HG03064 (cell line): ENCODE results near the gene FADS2.

Experiments
- ATAC-seq: cut with Tn5 transposase; IDR thresholded peaks from one replicate; pipeline ENCODE4 v1.9.1; 2021; ENCODE audit warnings: low read depth; ENCODE audit not compliant: unreplicated experiment

FADS2 gene

DNA sequence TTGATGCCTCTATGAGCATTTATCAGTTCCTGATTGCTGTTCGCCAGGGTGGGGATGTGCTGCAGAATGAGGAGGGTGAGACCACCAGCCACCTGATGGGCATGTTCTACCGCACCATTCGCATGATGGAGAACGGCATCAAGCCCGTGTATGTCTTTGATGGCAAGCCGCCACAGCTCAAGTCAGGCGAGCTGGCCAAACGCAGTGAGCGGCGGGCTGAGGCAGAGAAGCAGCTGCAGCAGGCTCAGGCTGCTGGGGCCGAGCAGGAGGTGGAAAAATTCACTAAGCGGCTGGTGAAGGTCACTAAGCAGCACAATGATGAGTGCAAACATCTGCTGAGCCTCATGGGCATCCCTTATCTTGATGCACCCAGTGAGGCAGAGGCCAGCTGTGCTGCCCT is 32.6 kb upstream of the FADS2 start:
- ATAC-seq: no peak

DNA sequence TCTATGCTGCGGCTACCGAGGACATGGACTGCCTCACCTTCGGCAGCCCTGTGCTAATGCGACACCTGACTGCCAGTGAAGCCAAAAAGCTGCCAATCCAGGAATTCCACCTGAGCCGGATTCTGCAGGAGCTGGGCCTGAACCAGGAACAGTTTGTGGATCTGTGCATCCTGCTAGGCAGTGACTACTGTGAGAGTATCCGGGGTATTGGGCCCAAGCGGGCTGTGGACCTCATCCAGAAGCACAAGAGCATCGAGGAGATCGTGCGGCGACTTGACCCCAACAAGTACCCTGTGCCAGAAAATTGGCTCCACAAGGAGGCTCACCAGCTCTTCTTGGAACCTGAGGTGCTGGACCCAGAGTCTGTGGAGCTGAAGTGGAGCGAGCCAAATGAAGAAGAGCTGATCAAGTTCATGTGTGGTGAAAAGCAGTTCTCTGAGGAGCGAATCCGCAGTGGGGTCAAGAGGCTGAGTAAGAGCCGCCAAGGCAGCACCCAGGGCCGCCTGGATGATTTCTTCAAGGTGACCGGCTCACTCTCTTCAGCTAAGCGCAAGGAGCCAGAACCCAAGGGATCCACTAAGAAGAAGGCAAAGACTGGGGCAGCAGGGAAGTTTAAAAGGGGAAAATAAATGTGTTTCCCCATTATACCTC is 32.1 kb upstream of the FADS2 start:
- no peak for ATAC-seq

DNA sequence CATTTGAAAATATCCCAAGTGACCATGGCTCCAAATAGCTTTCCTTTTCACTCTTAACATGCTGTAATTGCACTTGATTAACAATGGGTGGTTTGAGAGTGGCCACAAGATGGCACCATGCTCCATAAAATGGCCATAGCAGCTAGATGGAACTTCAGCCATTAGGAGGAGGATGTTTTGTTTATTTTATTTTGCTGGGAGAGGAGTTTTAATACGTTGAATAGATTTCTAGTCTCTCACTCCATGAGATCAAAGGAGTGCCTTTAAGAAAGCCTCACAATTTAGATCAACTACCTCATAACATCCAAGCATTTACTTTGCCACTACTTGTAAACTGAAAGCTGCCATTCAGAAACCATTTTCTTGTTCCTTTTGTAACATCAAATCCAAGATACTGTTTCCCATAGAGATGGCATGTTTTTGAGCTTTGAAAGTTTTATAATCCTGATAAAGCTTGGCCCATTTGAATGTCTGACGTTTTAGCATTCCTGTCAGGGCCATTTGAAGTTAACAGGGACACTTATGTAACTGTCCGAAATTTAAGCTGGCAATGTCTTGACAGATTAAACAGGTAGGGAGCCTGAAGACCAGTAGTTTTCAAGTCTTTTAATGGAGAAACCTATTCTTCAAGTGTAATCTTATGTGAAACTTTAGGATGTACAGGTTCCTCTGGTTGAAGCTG is 30.7 kb upstream of the FADS2 start:
- ATAC-seq: no peak

DNA sequence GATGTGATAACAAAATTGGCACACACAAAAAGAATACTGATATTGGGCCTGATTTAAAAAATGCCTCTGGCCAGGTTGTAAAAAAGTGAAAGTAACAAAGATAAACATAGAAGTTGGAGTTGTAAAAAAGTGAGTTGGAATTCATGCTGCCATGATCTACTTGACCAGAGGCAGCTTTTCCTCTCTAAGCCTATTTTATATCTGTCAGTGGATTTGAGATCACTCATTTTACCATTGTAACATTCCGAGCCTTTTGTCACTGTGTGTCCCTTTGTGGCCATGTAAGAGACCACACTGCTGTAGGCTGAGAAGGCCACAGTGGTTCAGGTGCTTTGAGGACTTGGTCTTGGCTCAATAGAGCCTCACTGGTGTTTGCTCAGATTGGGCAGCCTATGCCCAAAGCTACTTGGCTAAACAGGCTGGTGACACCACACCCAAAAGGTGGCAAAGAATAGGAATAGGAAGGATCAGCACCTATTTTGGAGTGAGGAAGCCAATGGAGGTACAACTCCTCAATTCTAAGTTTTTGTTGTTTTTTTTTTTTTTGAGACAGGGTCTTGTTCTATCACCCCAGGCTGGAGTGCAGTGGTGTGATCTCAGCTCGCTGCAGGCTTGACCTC is 28.3 kb upstream of the FADS2 start:
- no peak for ATAC-seq

DNA sequence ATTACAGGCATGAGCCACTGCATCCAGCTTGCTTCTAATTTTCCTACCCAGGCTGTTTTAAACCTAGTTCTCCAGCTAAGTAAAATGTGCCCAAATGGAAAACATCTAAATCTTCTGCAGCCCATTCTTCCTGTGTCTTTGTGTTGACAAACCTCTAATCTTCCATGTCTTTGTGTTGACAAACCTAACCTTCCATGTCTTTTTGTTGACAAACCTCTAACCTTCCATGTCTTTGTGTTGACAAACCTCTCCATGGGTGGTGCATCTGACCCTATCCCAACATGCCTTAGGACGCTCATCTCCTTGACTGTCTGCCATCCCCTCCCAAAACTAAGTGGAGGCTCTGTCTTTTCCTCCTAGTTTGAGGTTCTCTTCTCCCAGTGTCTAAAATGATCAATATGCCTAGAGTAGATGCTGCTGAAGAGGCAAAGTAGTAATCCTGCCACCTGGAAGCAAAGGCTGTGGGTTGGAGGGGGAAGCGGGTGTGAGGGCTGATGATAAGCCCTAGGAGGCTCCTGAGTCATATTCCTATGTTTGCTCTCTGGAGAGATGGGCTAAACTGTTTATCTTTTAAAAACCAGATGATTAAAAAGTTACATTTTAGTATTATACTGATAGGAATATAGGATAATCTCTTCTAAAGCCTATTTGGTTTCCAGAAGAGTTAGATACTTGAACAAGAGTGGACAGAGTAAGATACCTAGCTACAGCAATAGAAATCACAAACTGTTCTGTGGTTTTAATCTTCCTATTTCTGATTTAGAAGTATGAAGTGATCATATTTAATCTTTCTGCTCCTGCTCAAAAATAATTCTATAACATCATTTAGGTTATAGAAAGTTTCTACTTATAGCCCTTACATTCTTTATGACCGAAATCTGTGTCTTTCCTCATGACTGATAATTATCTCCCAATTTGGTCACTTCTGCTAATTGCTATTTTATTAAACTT is 27.5 kb upstream of the FADS2 start:
- no peak for ATAC-seq

DNA sequence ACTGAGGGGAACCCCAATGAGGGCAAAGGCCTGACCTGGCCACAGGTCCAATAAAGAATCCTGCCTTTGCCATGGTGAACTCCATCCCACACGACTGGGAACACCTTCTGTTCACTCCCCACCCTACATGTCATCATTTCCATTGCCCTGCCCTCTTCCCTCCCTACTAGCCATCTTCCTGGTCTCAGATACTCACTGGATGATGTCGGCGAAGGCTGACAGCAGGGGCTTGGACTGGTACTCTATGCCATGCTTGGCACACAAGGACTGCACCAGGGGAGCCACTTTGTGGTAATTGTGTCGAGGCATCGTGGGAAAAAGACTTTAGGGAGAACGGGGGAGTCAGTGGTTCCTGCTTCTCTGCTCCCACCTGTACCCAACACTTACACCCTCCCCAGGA is 25.5 kb upstream of the FADS2 start:
- no peak for ATAC-seq

DNA sequence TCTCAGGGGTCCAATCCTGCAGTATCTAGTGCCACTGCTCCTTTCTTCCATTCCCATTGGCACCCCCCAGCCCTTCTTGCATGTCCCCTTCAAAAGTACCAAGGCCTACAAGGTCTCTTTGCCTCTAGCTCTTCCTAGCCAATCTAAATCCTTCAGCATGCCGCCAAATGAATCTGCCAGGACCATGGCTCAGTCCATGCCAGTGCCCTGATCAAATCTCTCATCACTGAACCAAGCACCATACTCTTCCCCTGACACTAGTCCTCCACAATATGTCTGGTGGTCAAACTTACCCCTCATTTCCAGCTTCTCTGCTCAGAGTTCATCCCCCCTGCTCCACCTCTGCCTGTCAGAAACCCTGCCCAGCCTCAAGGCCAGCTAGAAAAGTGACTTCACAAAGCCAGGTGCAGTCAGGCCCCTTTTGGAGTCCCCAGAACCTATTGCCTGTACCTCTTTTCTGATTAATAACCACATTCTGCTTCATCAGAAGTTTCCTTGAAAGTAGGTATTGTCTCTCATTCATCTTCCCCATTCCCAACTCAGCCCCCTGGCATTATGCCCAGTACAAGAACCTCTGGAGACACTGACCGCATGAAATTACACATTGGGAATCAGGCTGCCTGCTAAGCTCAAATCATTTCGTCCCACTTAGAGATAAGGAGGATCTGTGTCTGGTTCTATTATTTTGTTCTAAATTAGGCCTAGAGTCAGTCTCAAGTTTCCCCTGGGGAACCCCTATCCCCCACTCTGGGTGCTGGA is 24.0 kb upstream of the FADS2 start:
- ATAC-seq: no peak

DNA sequence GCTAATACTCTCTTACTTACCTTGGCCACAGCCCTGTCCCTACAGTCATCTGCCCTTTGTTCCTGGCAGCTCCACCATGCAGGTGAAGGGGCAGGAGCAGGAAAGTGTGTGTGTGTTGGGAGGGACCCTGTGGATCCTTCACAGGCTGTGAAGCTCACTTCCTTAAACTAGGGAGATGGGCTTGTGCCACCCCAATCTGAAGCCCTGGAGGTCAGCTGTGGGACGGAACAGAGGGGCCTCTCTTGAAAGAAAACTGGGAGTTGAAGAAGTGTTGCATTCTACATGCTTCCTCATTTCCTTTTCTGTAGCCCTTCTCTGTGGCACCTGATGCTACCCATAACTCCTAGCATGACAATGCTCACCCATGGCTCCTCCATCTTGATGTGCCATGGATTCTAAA is 23.0 kb upstream of the FADS2 start:
- ATAC-seq: no peak

DNA sequence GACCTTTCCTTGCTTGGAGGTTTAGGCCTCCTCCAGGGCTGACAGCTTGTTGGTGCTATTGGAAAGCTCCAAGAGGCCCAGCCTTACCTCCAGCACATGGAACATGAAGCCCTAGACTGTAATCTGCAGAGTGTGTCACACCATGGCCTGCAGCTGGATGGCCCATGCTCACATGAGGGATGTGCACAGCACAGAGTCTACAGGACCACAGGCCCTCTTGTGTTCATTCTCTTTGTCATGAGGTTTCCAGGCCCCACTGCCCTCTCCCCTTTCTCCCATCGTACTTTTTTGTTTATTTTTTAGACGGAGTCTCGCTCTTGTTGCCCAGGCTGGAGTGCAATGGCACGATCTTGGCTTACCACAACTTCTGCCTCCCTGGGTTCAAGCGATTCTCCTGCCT is 21.3 kb upstream of the FADS2 start:
- no peak for ATAC-seq

DNA sequence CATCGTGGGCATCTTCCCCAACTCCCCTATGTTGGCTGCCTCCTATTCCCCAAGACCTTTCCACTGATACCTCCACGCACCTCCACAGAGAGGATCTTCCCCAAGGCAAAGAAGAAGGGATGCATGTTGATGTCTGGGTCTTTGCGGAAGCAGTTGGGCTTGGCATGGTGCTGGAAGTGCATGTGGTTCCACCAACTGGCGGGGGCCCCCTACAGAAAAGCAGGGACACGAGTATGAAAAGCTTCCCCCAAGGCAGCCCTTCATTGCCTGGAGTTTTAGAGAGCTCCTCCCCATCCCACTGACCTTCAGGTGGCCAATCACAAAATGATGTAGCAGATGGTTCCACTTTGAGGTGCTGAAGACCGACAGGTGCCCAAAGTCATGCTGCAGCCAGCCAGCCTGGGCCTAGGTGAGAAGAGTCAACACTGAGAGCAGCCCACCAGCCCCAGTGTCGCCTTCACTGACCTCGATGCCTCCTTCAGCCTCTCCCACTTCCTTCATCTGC is 17.4 kb upstream of the FADS2 start:
- no peak for ATAC-seq

DNA sequence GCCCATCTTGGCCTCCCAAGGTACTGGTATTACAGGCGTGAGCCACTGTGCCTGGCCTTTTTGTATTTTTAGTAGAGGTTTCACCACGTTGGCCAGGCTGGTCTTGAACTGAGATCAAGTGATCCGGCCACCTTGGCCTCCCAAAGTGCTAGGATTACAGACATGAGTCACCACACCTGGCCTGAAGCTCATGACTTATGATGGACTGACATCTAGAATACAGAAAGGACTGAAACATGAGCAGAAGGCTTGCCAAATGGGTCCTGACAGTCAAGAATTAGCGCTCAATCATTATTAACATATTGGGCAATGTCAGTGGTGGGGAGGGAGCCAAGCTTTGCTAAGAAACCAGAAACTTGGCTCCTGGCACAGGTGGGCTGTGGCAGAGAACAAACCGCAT is 16.3 kb upstream of the FADS2 start:
- ATAC-seq: no peak

DNA sequence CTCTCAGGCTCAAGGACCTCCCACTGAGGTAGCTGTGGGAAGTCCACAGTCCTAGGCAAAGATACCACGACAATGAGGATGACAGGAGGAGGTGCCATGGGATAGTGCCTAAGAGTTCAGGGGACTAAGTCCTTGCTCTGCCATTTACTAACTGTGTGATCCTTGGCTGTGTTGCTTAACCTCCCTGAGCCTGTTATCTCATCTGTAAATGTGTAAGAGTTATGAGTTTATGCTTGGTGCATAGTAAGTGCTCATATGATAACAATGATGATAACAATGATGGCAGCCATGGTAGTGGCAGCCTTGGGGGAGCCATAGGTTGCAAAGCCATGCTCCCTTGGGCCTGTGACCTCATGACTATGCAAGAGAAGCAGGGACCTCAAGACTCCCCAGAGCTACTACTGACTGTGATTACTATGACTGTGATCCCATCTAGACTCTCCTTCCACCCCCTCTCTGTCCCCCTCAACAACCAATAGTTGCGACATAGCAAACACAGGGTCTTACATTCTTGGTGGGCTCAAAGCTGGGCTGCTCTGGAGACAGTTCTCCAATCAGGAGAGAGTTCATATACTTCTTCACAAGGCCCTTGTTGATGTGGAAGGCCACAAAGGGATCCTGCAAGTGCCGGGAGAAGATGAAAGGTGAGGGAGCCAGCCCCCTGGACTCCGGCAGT is 15.2 kb upstream of the FADS2 start:
- no peak for ATAC-seq

DNA sequence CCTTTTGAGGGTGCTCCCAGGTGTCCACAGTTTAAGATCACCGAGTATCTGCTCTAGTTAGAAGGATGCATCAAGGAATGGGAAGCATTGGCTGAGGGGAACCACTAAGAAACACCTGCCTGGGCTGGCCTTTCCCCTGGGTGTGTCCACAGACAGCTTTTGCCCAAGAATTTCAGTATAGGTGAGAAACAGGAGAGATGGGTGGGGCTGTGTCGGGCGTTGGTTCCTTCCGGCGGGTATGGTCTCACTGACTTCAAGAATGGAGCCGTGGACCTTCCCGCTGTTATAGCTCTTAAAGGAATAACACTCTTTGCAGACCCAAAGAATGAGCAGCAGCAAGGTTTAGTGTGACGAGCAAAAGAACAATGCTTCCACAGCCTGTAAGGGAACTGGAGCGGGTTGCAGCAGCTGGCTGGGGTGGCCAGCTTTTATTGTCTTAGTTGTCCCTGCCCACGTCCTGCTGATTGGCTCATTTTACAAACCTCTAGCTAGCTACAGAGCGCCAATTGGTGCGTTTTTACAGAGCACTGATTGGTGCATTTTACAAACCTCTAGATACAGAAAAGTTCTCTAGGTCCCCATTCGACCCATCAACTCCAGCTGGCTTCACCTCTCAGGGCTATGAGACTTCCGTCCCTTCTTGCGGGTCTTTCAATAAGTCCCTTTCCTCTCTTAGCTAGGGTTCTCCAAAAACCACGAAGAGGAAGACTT is 13.7 kb upstream of the FADS2 start:
- ATAC-seq: no peak

DNA sequence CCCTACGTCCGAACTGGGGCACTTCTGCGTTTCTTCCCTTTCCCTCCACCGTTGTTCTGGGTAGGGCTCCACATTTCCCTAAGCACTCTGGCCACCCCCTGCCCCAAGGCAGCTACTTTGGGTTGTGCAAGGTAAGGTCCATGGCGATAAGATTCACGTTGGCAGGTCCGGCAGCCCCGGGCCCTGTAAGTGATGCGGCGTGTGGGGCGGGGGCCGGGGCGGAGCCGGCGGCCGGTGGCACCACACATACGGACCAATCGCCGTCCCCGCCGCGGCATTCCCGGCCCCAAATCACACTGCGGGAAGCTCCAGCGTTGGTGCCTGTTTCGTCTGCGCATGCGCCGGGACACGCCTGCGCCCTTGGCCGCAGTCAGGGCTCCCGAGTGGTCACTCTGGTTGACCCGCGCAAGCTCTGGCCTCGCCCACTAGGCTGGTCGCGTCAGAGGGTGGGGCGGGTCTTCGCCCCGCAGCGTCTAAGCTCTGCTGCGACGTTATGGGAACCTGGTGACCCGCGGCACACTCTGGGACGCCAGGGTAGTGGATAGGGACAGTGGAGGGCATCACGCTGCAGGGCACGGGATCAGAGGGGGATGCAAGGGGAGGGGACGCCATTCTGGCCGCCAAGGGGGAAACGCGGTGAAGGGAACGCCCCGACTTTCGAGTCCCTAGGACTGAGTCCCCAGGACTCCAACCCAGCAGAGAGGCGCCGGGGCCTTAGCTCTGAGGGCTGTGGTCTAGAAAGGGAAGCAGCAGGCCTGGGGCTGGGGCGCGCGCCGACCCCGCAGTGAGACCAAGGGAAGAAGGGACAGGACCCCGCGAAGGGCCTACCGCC is 12.9 kb upstream of the FADS2 start:
- ATAC-seq: peak; percentile 50

DNA sequence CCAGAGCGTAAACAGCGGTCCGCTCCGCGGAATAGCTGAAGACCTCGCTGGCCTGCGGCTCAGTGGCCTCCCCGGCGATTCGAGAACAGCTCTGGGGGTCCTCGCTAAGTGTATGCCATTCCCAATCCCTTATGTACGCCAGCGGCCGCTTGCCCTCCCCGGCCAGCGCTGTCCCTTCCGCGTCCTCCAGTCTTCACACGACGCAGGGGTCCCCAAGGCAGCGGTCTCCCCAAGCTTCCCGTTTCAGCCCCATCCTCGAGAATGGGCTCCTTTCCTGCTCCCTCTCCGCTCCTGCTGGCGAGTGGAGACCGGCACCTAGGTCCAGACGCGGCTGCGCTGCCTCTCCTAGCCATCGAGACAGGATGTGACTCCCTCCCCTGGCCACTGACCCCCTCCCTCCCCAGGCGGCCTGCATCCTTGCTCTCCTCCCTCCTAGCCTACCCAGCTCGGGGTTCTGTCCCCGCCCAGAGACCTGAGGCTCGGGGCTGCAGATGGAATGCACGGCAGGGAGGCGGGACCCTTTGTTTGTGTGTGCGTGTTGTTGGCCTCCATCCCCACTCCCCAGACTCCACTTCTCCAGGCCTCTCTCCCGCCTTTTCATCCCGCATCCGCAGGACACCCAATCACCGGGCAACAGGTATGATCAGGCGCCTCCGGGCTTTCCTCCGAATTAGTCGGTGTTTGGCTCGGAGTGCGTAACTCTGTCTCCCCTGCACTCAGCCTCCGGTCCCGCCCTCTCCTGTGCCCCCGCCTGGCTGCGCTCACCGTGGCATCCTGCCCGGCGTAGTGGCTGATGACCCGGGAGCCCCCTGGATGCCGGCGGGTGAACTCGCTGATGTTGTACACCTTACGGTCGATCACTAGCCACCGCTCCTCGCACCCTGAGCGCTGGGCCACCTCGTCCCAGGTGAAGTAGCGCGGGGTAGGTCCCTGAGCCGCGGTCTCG is 12.0 kb upstream of the FADS2 start:
- peak; percentile 38 for ATAC-seq

DNA sequence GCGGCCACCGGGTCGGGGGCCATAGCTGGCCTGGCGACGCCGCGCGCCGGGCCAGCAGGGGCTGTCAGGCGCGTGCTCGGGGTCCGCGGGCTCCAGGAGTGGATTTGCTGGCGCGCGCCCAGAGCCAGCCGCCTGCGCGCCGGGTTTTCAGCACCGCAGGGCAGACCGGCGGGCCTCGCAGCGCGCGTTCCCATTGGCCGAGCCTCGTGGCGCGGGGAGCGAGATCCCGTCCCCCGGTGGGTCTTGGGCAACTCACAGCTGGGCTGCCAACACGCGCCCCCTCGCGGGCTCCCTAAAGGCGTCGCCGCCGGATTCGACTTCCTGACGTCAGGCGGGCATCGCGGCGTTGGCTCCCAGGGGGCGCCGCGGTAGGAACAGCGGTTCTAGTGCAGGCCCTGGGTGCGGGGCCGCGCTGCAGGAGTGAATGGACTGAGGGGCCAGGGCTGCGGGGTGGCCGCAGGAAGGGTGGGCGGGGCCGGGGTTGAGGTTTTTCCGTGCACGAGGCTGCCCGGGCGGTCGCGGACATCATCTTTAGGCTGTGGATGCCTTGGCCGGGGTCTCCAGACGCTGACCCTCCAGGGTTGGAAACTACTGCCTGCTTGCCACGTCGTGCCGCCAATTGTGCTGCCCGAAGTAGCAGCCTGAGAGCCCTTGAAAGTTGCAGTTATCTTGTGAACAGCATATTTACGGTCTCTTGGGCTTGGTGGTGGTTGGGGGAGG is 11.2 kb upstream of the FADS2 start, which contains the start of gene FADS1:
Gene FADS1, minus strand, starts transcription at position 268 of the 720 bp plus-strand sequence. Its CDS starts 74 bp downstream, at position 194.
- peak; percentile 48 for ATAC-seq
